HG03097 (cell line): ENCODE results near the gene ARPIN.
"Not testable (repeated sequence)": the region's sequence is repeated elsewhere in the genome, so short reads cannot be mapped to it uniquely, and the experiment has no call there.

Source experiments
- ATAC-seq: cut with Tn5 transposase; IDR thresholded peaks from one replicate; pipeline ENCODE4 v1.9.1; 2021; ENCODE audit not compliant: unreplicated experiment, low FRiP score

Gene ARPIN

DNA sequence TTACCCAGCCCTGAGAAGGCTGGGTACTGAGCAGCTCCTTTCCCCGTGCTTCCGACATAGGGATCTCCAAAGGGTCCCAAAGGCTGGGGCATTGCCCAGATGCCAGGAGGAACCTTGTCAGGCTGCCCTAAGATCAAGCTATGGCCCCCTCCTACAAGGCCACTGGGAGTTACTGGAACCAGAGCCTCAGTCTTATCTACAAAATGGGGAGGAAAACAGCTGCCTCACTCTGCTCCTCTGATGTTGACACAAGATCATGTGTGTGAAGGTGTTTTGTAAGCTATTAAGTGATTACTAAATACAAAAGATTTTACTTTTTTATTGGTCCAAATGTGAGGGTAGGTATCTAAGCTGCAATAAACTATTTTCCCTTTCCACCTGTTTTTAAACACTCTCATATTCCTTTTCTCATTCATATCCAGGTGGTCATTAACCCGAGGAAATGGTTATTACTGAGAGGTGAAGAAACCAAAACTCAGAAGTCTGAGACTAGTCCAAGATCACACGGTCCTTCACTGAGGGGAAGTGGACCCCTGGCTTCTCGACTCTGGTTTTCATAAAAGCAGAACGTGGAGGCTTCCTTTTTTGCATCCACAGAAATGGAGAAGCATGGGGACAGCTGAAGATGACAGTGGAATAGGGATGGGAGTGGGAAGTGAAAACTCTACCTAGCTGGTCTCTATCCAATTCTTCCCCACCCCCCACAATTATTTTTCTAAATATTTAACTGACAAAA, 1.7 kb downstream of the ARPIN start:
- no peak for ATAC-seq

DNA sequence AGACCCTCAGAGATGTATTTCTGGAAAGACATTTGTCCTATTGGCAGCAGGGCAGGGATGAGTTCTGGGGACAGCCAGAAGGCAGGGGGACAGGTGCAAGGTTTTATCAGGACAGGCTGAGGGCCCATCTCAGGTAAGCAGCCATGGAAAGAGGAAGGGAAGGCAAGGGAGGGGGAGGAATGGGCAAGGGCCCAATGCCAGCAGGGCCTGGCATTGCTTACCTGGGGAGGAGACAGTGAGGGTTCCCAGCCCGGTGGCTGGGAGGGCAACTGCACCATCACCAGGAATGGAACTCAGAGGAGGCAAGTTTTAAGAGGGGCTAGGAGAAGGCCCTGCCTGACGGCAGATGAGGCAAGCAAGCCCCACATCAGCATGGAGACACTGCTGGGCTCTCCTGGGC, 3.1 kb downstream of the ARPIN start:
- no peak for ATAC-seq

- no peak for ATAC-seq
These were observed 4.5 kb downstream of the ARPIN start for GRCh38 chr15:89908226-89908625.

- ATAC-seq, result no peak
These were observed 5.5 kb downstream of the ARPIN start for GRCh38 chr15:89907289-89907688.

GRCh38 chr15:89905846-89906378, 6.8 kb downstream of the ARPIN start:
- no peak for ATAC-seq

DNA sequence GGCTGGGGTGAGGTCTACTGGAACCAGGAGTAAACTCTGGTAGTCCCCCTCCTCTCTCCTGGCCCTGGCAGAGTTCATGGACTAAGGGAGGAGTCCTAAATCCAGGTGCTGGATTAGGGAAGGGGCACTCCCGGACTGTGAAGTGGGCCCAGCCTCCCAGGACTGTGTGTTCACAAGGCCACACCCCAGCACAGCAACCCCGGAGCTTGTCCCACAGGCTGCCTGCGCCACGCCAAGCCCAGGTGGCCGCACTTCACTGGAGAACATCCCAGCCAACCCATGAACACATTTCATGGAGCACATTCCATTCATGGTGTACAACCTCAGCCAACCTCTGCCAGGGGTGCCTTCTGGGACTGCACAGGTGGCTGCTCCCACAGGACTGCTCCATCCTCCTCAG, 8.2 kb downstream of the ARPIN start:
- ATAC-seq, result no peak

DNA sequence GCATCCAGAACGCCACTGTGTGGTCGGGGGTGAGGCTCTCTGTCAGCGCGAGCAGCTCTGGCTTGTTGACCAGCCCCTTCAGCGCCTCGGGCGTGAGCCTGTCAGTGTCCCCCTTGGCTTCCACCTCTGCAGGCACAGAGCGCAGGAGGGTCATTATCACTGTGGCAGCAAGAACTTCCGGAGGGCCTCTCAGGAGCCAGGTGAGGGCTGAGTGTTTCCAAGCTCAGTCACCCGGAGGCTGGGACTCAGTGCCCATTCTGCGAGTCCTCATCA, 9.0 kb downstream of the ARPIN start:
- no peak for ATAC-seq

DNA sequence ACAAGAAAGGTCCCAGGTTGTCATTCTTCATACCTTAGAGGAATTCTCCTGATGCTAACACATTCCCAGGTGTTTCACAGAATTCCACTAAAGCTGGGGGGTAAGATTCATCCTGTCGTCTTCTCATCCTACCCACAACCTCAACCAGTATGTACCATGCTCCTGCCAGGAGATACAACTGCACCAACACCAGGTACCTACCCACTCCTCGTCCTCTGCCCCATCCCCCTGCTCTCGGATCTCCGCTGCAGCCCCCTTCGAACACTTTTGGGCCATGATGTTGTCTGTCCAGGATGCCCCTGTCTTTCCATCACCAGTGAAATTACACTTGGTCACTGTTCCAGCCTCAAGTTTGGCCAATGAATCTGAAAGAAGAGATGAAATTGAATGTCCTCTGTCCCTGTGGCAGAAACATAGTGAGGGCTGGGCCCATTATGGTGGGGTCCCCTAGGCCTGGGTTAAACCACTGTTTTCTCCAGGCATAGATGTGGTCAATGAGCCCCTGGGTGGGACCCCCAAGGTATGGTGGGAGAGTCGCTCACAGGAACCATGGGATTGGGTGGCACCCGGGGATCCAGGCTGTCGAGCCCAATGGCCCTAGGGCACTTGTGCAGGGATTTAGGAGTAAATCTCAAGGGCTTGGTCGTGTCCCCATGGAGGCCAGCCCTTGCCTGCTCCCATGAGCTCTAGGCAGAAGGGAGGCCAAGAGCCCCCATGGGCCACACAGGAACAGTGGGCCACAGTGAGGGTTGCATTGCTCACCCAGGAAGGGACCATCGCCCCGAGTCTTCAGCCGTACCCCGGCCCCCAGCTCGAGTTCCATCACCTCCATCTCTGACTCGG, 9.5 kb downstream of the ARPIN start:
- ATAC-seq, result no peak

GRCh38 chr15:89900849-89901248, 11.9 kb downstream of the ARPIN start:
- no peak for ATAC-seq

- no peak for ATAC-seq
These were observed 12.7 kb downstream of the ARPIN start for GRCh38 chr15:89899951-89900567.

DNA sequence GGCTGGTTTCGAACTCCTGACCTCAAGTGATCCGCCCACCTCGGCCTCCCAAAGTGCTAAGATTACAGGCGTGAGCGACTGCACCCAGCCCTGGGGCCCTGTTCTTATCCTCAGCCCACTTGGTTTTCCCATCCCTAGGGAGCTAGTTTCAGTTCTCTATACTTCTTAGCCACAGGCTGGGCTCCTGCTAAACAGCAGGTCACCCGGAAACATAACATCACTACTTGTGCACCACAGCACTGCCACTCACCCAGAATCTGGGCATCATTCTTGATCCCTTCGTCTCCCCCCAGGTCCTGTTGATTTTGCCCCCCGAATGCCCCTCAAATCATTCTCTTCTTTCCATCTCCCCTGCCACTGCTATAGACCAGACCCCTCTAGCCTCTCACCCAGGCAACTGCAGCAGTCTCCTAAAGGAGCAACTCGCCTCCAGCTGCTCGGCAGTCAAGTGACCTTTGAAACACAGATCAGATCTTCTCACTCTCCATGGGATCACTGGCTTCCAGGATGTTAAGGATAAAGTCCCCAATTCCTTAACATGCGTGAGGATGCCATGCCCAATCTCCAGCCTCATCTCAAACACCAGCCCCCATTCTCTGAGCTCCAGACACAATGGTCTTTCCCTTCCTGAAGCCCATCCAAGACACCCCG, 13.3 kb downstream of the ARPIN start:
- no peak for ATAC-seq

DNA sequence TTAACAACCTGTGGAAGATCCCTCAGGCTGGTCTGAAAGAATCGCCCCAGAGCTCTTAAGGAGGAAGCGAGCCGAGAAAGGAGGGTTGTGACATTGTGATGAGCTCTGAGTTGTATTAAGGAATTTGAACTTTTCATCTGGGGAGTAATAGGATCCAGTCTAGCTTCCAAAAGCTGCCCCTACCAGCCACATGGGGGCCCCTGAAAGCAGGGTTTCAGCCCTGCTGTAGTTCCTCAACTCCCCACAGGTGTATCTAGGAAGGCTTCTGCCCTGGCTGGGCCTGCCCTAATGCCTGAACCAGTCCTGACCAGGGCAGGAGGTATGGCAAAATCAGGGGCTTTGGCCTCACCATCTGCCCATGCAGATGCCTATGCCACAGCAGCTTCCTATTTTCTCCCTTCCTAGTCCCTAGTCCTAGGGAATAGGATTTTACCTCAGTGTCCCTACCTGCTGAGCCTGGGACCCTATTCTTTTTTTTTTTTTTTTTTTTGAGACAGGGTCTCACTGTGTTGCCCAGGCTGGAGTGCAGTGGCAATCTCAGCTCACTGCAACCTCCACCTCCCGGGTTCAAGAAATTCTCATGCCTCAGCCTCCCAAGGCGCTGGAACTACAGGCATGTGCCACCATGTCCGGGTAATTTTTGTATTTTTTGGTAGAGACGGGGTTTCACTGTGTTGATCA, 14.0 kb downstream of the ARPIN start:
- no peak for ATAC-seq

GRCh38 chr15:89898146-89898545, 14.6 kb downstream of the ARPIN start:
- no peak for ATAC-seq

- peak; percentile 89 for ATAC-seq
These were observed 18.9 kb downstream of the ARPIN start, which contains the start of gene AP3S2 for GRCh38 chr15:89893696-89894447. AP3S2 (minus strand) TSS chr15:89893994; CDS start chr15:89893949, 45 bp downstream.

DNA sequence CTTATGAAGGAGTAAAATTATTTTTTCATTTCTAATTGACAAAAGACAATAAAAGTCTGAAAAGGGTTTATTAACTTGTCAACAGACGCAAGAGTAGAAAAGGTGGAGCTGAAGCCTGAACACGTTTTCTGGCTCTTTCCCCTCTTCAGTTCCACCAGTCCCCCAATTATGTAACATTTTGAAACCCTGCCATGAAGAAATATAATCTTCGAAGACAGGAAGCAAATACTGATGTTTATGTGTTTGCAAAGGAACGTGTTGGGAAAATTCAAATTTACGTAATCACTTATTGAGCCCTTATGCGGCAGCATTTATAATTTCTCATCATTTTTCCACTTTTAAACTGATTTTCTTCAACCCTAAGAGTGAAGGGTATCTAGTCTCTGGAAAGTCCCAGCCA, 19.7 kb downstream of the ARPIN start:
- no peak for ATAC-seq

DNA sequence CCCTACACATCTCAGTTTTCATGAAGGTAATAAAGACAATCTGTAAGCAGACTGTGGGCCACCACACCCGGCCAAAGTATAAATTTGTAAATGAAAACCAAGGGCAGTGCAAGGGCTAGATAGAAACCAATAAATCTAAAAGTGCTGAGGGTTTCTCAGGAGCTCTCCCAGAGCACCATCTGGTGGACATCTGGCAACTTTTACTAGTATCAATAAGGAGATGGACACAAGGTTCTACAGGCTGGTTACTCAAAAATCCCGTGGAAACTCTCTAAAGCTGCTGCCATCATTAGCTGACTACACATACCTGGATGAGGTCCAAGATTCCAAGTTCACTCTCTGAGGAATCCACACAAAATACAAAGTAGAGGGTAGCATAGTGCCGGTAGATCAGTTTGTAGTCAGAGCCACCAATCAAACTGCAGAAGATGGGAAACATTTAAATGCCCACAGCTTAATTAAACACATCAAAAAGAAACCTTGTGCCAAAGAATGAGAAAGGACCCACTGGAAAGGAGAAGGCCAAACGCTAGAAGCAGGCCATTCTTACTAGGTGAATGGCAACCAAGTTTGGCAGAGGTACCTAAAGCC, 24.4 kb downstream of the ARPIN start:
- no peak for ATAC-seq

GRCh38 chr15:89885611-89886010, 27.1 kb downstream of the ARPIN start:
- no peak for ATAC-seq

DNA sequence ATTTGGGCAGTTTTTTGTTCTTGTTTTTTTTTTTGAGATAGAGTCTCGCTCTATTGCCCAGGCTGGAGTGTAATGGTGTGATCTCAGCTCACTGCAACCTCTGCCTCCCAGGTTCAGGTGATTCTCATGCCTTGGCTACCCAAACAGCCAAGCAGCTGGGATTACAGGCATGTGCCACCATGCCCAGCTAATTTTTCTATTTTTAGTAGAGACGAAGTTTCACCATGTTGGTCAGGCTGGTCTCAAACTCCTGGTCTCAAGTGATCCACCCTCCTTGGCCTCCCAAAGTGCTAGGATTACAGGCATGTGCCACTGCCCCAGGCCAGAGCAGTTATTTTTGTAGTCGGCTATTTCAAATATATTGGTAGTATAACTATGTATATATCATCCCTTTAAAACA, 27.6 kb downstream of the ARPIN start:
- not testable (repeated sequence) for ATAC-seq

- ATAC-seq, result no peak
These were observed 29.2 kb downstream of the ARPIN start for GRCh38 chr15:89883518-89883917.
